WTC11 (cell line): Measurements from ENCODE around the gene INHBC. TPM values are rescaled to one million over a fixed set of nuclear protein-coding genes. Genes with fewer than 3 reads are reported as not detected.

Source experiments
- ATAC-seq: fragments of 200-7000 bp; cut with Tn5 transposase; 2 replicates; pipeline ENCODE4 v1.10.0; 2021; ENCODE audit warnings: mild to moderate bottlenecking, moderate library complexity
- CTCF ChIA-PET: fragments of 300-600 bp; sonication (Branson Sonifier 250); formaldehyde crosslinking; loops from one replicate; lab custom pipeline; 2021; ENCODE audit warnings: antibody characterized with exemption; lab: Charles Lee
- POLR2A ChIA-PET: fragments of 350-600 bp; sonication (Branson Sonifier 250); formaldehyde crosslinking; loops from one replicate; lab custom pipeline; 2021; ENCODE audit warnings: antibody characterized with exemption; lab: Charles Lee
- DNase-seq: peaks from one replicate; pipeline ENCODE4 v3.0.0; 2021; ENCODE audit warnings: low spot score
- H3K27ac Mint-ChIP-seq: 2 replicates; pipeline ENCODE4 v1.8.0; 2021; ENCODE audit warnings: mixed read lengths
- H3K27me3 Mint-ChIP-seq: 2 replicates; pipeline ENCODE4 v1.8.0; 2021; ENCODE audit warnings: low read depth, mild to moderate bottlenecking, moderate library complexity, mixed read lengths
- H3K36me3 Mint-ChIP-seq: 2 replicates; pipeline ENCODE4 v1.8.0; 2021; ENCODE audit warnings: mixed read lengths
- H3K4me1 Mint-ChIP-seq: 2 replicates; pipeline ENCODE4 v1.8.0; 2022; ENCODE audit warnings: mixed read lengths
- H3K4me3 Mint-ChIP-seq: 2 replicates; pipeline ENCODE4 v1.8.0; 2021; ENCODE audit warnings: mild to moderate bottlenecking, moderate library complexity, mixed read lengths
- H3K9me3 Mint-ChIP-seq: 2 replicates; pipeline ENCODE4 v1.8.0; 2021; ENCODE audit warnings: mixed read lengths
- AR ChIP-seq: fragments of 250-450 bp; sonication (Bioruptor Pico); IDR thresholded peaks from 2 replicates; pipeline ENCODE4 v1.9.0; 2021; ENCODE audit warnings: mild to moderate bottlenecking
- ATF3 ChIP-seq: sonication (generic); formaldehyde crosslinking; conservative IDR thresholded peaks from 2 replicates; pipeline ENCODE4 v1.8.1; 2022; ENCODE audit warnings: mild to moderate bottlenecking, missing genetic modification reagents
- CTCF ChIP-seq: fragments of 200-600 bp; IDR thresholded peaks from 2 replicates; pipeline ENCODE4 v1.8.0; 2022; ENCODE audit warnings: antibody characterized with exemption
- ETV6 ChIP-seq: sonication (generic); formaldehyde crosslinking; IDR thresholded peaks from 2 replicates; pipeline ENCODE4 v1.8.1; 2022; ENCODE audit warnings: mild to moderate bottlenecking, missing genetic modification reagents
- GABPB1 ChIP-seq: sonication (generic); formaldehyde crosslinking; IDR thresholded peaks from 2 replicates; pipeline ENCODE4 v1.8.1; 2023; ENCODE audit warnings: mild to moderate bottlenecking, missing genetic modification reagents
- HMGXB4 ChIP-seq: sonication (generic); formaldehyde crosslinking; IDR thresholded peaks from 2 replicates; pipeline ENCODE4 v1.8.1; 2023; ENCODE audit warnings: mild to moderate bottlenecking, moderate library complexity, missing genetic modification reagents
- NFE2L1 ChIP-seq: sonication (generic); formaldehyde crosslinking; IDR thresholded peaks from 2 replicates; pipeline ENCODE4 v1.8.1; 2023; ENCODE audit warnings: missing genetic modification reagents
- NFYB ChIP-seq: sonication (generic); formaldehyde crosslinking; conservative IDR thresholded peaks from 2 replicates; pipeline ENCODE4 v1.8.0; 2022; ENCODE audit warnings: low read depth, missing genetic modification reagents
- NR2C2 ChIP-seq: sonication (generic); formaldehyde crosslinking; IDR thresholded peaks from 2 replicates; pipeline ENCODE4 v1.8.0; 2022; ENCODE audit warnings: mild to moderate bottlenecking, missing genetic modification reagents
- NR3C1 ChIP-seq: sonication (generic); formaldehyde crosslinking; conservative IDR thresholded peaks from 2 replicates; pipeline ENCODE4 v1.8.1; 2023; ENCODE audit warnings: low read depth, mild to moderate bottlenecking, missing genetic modification reagents
- PRRX2 ChIP-seq: fragments of 250-450 bp; sonication (Bioruptor Pico); IDR thresholded peaks from 2 replicates; pipeline ENCODE4 v1.8.0; 2021; ENCODE audit warnings: mild to moderate bottlenecking
- RELA ChIP-seq: sonication (generic); formaldehyde crosslinking; IDR thresholded peaks from 2 replicates; pipeline ENCODE4 v1.8.1; 2022; ENCODE audit warnings: missing genetic modification reagents, mild to moderate bottlenecking, borderline replicate concordance
- SMAD3 ChIP-seq: sonication (generic); formaldehyde crosslinking; IDR thresholded peaks from 2 replicates; pipeline ENCODE4 v1.8.0; 2022; ENCODE audit warnings: missing genetic modification reagents, mild to moderate bottlenecking, borderline replicate concordance
- TCF7 ChIP-seq: sonication (generic); formaldehyde crosslinking; IDR thresholded peaks from 2 replicates; pipeline ENCODE4 v1.8.0; 2022; ENCODE audit warnings: mild to moderate bottlenecking, low read depth, missing genetic modification reagents, moderate library complexity
- ZNF532 ChIP-seq: fragments of 250-450 bp; sonication (Bioruptor Pico); IDR thresholded peaks from 2 replicates; pipeline ENCODE4 v1.9.0; 2021; ENCODE audit warnings: mild to moderate bottlenecking, borderline replicate concordance
- ZNF671 ChIP-seq: fragments of 250-450 bp; sonication (Bioruptor Pico); IDR thresholded peaks from 2 replicates; pipeline ENCODE4 v1.8.0; 2021; ENCODE audit warnings: mild to moderate bottlenecking
- total RNA-seq: library from RNA; stranded (reverse); gene quantifications from 3 replicates; pipeline ENCODE4 v1.2.3, GENCODE V29; 2021

INHBC gene
- total RNA-seq, 1 experiment from 2014 or later: 0.20 TPM

GRCh38 chr12:57472391-57472790, 37.8 kb downstream of the INHBC start (continued):
- no peak for TF ChIP-seq ZNF532 (CRISPR knock-in tag)
- no peak for TF ChIP-seq NR2C2
- no peak for TF ChIP-seq PRRX2 (CRISPR knock-in tag)
- TF ChIP-seq TCF7: no peak
- TF ChIP-seq GABPB1: no peak

- H3K4me3 Mint-ChIP-seq: no peak overlapping the region
- TF ChIP-seq RELA (CRISPR knock-in tag) (no peak), NFE2L1 (no peak), SMAD3 (CRISPR knock-in tag) (no peak), ZNF671 (CRISPR knock-in tag) (no peak), NR3C1 (no peak), ATF3 (CRISPR knock-in tag) (no peak), AR (CRISPR knock-in tag) (no peak), ETV6 (CRISPR knock-in tag) (no peak)
- H3K9me3 Mint-ChIP-seq: no peaks in the 10 kb centered on the region
- ChIA-PET POLR2A (no interaction called here), CTCF (interaction anchor here (2.7 to 5.0 kb wide), 3 partner anchors 10 to 230 kb away, joined by 13 to 88 read pairs (median 25); partner anchors contain the start of gene GLI1)
- no peak overlapping the region for H3K27ac Mint-ChIP-seq
- no peaks in the 10 kb centered on the region for H3K36me3 Mint-ChIP-seq
- ATAC-seq: no peak
- H3K4me1 Mint-ChIP-seq: peaks cover 30% of the 10 kb centered on the region
- peaks cover 75% of the 10 kb centered on the region for H3K27me3 Mint-ChIP-seq
- no peak for DNase-seq
Observed at GRCh38 chr12:57473392-57473791, 38.8 kb downstream of the INHBC start.

- no peaks in the 10 kb centered on the region for H3K36me3 Mint-ChIP-seq
- POLR2A ChIA-PET: no interaction called here
- CTCF ChIA-PET: interaction anchor here (2.1 to 5.0 kb wide), 5 partner anchors 11 to 231 kb away, joined by 7 to 88 read pairs (median 20); partner anchors contain the start of genes GLI1 and INHBE
- no peak overlapping the region for H3K27ac Mint-ChIP-seq
- no peaks in the 10 kb centered on the region for H3K9me3 Mint-ChIP-seq
- peaks cover 80% of the 10 kb centered on the region for H3K27me3 Mint-ChIP-seq
- ATAC-seq (no peak), DNase-seq (no peak)
- TF ChIP-seq NFYB (CRISPR knock-in tag) (no peak), PRRX2 (CRISPR knock-in tag) (no peak), HMGXB4 (no peak), CTCF (no peak), ZNF671 (CRISPR knock-in tag) (no peak)
- peaks cover 31% of the 10 kb centered on the region for H3K4me1 Mint-ChIP-seq
- H3K4me3 Mint-ChIP-seq: no peak overlapping the region
Observed at GRCh38 chr12:57473886-57474285, 39.3 kb downstream of the INHBC start.
